GF-D8 (cell line): ENCODE data around the gene HMGCL.
"Not testable (repeated sequence)": the region's sequence is repeated elsewhere in the genome, so short reads cannot be mapped to it uniquely, and the experiment has no call there.

Source experiments
- DNase-seq: peaks from one replicate; lab custom pipeline; 2025; lab: John Stamatoyannopoulos, UW

The HMGCL gene

DNA sequence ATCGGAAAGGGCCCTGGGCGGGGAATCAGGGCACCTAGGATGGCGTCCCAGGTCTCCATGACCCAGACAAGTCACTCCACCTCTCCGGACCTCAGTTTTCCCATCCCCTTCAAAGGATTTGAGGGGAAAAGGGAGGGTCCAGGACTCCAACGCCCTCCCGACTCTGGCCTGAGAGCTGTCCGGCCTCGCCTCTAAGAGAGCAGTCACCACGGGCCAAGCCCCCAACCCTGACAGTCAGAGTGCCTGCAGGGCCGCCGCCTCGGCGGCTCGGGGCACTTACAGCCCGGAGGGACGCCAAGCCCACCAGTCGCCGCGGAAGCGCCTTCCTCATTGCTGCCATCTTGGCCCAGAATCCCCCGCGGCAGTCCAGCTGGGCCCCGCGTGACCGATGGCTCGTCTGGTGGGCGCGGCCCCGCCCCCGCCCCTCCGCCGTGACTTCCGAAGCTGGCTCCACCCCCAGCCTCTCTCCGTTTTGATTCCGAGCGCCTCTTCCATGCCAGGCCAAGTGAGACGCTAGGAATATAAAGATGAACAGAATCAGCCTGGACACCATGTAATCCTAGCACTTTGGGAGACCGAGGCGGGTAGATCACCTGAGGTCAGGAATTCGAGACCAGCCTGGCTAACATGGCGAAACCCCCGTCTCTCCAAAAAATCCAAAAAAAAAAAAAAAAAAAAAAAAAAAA, at the start of gene HMGCL:
TSS of gene HMGCL (minus strand) at position 354 of the 686 bp plus-strand sequence. CDS start at position 340, 14 bp downstream.
- DNase-seq = peak; percentile 64

GRCh38 chr1:23872421-23872820, 47.2 kb upstream of the HMGCL start:
- DNase-seq = no peak

- DNase-seq = no peak
These were observed 43.8 kb upstream of the HMGCL start for GRCh38 chr1:23869051-23869450.

DNA sequence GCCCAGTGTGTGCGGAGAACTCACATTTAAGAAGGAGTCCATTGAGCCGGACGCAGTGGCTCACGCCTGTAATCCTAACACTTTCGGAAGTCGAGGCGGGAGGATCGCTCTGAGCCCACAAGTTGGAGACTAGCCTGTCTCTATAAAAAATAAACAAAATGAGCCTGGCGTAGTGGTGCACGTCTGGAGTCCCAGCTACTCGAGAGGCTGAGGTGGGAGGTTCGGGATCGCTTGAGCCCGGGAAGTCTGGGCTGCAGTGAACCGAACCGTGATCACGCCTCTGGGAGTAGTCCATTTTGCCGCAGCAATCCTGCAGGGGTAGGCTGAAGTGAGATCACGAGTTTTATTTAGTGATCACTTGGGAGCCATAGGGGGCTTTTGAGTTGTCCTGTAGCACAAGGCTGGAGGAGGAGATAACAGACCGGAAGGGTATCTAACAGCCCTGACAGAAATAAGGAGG, 43.4 kb upstream of the HMGCL start:
- DNase-seq = no peak

- peak; percentile 20 for DNase-seq
These were observed 42.8 kb upstream of the HMGCL start, which contains the start of gene FUCA1 for GRCh38 chr1:23867895-23868556. Gene FUCA1, minus strand, starts transcription at chr1:23868290. Its CDS starts 4 bp downstream, at chr1:23868286.

DNA sequence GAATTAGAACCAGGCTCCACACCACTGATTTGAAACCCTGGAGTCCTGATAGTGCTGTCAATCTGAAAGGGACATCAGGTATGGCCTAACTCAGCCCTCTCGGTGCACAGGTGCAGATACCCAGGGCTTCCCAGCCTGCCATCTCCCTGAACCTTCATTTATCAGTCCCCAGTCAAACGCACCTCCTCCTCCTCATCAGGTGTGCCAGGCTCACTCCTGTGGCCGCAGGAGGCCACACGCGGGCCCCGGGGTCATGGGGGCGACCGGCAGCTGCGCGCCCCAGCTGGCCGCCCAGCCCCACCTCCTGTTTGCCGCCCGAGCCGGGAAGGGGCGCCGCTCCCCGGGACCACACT, 42.3 kb upstream of the HMGCL start:
- DNase-seq = no peak

DNA sequence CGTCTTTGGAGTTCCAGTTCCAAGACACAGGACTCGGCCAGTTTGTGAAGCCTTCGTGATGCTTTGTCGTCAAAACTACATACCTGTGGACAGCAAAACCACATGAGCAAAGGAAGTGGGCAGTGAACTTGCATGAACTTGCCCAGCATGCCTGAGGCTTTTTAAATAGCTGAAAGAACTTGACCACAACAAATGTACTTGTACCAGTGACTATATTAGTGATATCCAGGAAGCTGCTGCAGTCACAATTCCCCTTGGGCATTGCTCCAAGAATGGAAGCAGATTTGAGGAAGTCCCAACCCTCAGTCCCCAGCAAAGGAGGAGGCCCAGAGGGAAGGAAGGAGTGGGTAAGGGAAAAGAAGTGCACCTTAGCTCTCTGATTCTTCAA, 40.3 kb upstream of the HMGCL start:
- DNase-seq = peak; percentile 10

- no peak for DNase-seq
These were observed 39.7 kb upstream of the HMGCL start for GRCh38 chr1:23864801-23865542.

DNA sequence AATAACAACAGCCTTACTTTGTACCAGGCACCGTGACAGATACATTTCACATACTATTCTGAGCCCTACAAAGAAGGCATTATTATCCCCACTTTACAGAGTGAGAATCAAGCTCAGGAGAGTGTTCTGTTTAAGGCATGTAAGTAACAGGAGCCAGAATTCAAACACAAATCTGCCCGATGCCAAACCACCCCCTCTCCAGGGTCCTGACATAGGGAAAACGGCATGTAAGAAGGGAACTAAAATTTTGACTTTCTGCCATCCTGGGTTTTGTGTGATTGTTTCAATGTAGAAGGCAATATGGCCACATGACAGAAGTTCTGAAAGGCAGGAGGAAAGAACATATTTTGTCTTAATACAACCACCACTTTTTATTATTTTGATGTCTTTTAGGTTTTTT, 37.4 kb upstream of the HMGCL start:
- DNase-seq = no peak

DNA sequence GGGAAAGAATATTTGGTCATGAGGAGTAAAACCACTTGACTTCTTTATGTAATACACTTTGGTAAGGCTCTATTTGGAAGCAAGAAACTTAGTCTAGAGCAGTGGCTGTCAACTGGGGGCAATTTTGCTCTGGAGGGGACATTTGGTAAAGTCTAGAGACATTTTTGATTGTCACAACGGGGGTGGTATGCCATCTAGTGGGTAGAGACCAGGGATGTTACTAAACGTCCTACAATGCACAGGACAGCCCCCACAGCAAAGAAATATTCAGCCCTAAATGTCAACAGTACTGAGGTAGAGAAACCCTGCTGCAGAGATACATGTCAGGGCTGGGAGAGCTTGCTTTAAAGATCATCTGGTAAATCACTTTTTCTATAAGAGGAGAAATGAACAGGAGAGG, 29.3 kb upstream of the HMGCL start:
- DNase-seq = no peak

GRCh38 chr1:23853124-23853523, 27.9 kb upstream of the HMGCL start:
- DNase-seq = not testable (repeated sequence)

DNA sequence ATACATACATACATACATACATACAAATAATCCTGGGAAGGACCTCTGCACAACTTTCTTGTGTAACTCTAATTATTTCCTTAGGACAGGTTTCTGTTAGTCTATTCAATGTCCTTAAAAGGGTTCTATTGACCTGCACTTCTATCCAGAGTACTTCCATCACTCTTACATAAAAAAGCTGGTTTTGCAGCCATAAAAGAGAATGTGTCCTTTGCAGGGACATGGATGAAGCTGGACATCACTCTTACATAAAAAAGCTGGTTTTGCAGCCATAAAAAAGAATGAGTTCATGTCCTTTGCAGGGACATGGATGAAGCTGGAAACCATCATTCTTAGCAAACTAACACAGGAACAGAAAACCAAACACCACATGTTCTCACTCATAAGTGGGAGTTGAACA, 26.2 kb upstream of the HMGCL start:
- not testable (repeated sequence) for DNase-seq

GRCh38 chr1:23848673-23849616, 23.7 kb upstream of the HMGCL start:
- DNase-seq = no peak

GRCh38 chr1:23847482-23848095, 22.4 kb upstream of the HMGCL start:
- DNase-seq = not testable (repeated sequence)

- DNase-seq = peak; percentile 44
These were observed 19.9 kb upstream of the HMGCL start for GRCh38 chr1:23845163-23845562.

DNA sequence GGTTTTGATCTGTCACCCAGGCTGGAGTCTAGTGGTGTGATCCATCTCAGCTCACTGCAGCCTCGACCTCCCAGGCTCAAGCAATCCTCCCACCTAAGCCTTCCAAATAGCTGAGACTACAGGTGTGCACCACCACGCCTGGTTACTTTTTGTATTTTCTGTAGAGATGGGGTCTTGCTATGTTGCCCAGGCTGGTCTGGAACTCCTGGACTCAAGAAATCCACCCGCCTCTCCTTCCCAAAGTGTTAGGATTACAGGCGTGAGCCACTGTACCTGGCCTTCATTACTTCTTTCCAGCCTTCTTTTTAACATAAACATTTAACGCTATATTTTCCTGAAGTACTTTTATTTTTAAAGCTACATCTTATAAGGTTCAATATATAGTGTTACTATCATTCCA, 18.4 kb upstream of the HMGCL start:
- no peak for DNase-seq

DNA sequence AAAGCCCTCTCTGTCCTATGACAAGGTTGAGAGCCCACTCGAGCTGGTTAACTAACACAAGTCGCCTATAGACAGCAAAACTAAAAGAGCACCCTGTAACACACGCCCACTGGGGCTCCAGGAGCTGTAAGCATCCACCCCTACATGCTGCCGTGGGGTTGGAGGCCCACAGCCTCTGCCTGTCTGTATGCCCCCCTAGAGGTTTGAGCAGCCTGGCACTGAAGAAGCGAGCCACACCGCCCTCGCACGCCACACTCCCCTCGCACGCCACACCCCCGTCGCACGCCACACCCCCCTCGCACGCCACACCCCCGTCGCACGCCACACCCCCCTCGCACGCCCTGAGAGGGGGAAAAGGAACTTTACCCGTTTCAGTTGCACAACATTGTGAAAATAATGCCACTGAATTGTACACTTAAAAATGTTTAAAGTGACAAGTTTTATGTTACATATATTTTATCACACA, 13.2 kb upstream of the HMGCL start:
- no peak for DNase-seq

- no peak for DNase-seq
These were observed 12.7 kb upstream of the HMGCL start for GRCh38 chr1:23837908-23838307.

DNA sequence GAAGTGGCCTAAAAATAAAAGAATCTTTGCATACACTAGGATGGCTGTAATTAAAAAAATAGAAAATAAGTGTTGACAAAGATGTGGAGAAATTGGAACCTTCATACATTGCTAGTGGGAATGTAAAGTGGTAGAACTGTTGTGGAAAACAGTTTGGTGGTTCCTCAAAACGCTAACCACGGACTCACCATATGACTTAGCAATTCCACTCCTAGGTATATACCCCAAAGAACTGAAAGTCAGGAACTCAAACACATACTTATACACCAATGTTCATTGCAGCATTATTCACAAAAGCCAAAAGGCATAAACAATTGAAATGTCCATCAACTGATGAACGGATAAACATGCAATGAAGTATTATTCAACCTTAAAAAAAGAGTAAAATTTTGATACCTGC, 10.8 kb upstream of the HMGCL start:
- peak; percentile 25 for DNase-seq

- not testable (repeated sequence) for DNase-seq
These were observed 8.9 kb upstream of the HMGCL start for GRCh38 chr1:23834156-23834555.

DNA sequence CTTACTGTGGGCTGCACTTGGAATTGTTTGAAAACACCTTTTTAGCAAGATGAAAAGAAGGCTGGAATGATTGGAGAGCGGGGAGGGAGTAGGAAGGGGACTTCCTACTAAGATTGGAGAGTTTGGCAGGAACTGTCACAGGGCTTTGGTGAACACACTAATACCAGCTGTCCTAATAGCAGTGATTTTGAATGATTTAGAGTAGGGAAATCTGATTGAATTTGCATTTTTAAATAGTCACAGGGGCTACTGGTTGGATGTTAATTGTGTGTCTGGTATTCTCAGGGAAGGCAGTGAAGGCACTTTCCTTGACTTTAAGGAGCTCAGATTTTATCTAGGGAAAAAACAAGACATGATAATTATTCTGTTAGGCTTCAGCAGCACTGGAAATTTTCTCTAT, 2.5 kb upstream of the HMGCL start:
- no peak for DNase-seq
